HG03565 (cell line): ENCODE results near the gene TM9SF3.
A peak's percentile ranks its signal among the peaks of the same experiment; 100 is the strongest.

ENCODE experiments used
- ATAC-seq: cut with Tn5 transposase; IDR thresholded peaks from one replicate; pipeline ENCODE4 v1.9.1; 2021; ENCODE audit warnings: mild to moderate bottlenecking, moderate library complexity; ENCODE audit not compliant: unreplicated experiment

TM9SF3 gene

GRCh38 chr10:96586419-96587263, at the start of gene TM9SF3:
Gene TM9SF3, minus strand, starts transcription at chr10:96587012. Its CDS starts 177 bp downstream, at chr10:96586835.
- ATAC-seq, result peak; percentile 41

GRCh38 chr10:96636551-96636950, 49.7 kb upstream of the TM9SF3 start:
- no peak for ATAC-seq

GRCh38 chr10:96632974-96633710, 46.3 kb upstream of the TM9SF3 start:
- ATAC-seq, result no peak

GRCh38 chr10:96627292-96627691, 40.5 kb upstream of the TM9SF3 start:
- no peak for ATAC-seq

- no peak for ATAC-seq
Observed at GRCh38 chr10:96626795-96627194, 40.0 kb upstream of the TM9SF3 start.

GRCh38 chr10:96625173-96625572, 38.4 kb upstream of the TM9SF3 start:
- ATAC-seq, result no peak

- ATAC-seq, result no peak
Observed at GRCh38 chr10:96622013-96622787, 35.4 kb upstream of the TM9SF3 start.

GRCh38 chr10:96619796-96620773, 33.3 kb upstream of the TM9SF3 start:
- ATAC-seq, result no peak

- ATAC-seq, result no peak
Observed at GRCh38 chr10:96619120-96619519, 32.3 kb upstream of the TM9SF3 start.

- no peak for ATAC-seq
Observed at GRCh38 chr10:96618653-96619052, 31.8 kb upstream of the TM9SF3 start.

- no peak for ATAC-seq
Observed at GRCh38 chr10:96616961-96617360, 30.1 kb upstream of the TM9SF3 start.

- ATAC-seq, result no peak
Observed at GRCh38 chr10:96614515-96614914, 27.7 kb upstream of the TM9SF3 start.

GRCh38 chr10:96613576-96613975, 26.8 kb upstream of the TM9SF3 start:
- ATAC-seq, result no peak

- no peak for ATAC-seq
Observed at GRCh38 chr10:96612055-96612830, 25.4 kb upstream of the TM9SF3 start.

GRCh38 chr10:96610817-96611216, 24.0 kb upstream of the TM9SF3 start:
- no peak for ATAC-seq

GRCh38 chr10:96609510-96609909, 22.7 kb upstream of the TM9SF3 start:
- no peak for ATAC-seq

- no peak for ATAC-seq
Observed at GRCh38 chr10:96608805-96609204, 22.0 kb upstream of the TM9SF3 start.

- no peak for ATAC-seq
Observed at GRCh38 chr10:96608262-96608661, 21.4 kb upstream of the TM9SF3 start.

GRCh38 chr10:96606946-96607345, 20.1 kb upstream of the TM9SF3 start:
- no peak for ATAC-seq
